Panc1 (cell line): ENCODE measurements around the gene SPATA21. TPM values are rescaled to one million over a fixed set of nuclear protein-coding genes. Genes with fewer than 3 reads are reported as not detected.

Experiments used
- ATAC-seq: fragments of 200-7000 bp; cut with Tn5 transposase; 2 replicates; pipeline ENCODE4 v1.9.1; 2020; ENCODE audit warnings: mild to moderate bottlenecking, moderate library complexity
- BruUV-seq: library from RNA; stranded (reverse); fragments of 400-500 nt; replicated peaks from 2 replicates; lab custom pipeline; 2021; lab: Mats Ljungman, UMichigan
- CTCF ChIA-PET: fragments of 300-600 bp; sonication (Branson Sonifier 250); formaldehyde crosslinking; loops from one replicate; lab custom pipeline; 2022; ENCODE audit warnings: antibody characterized with exemption; lab: Charles Lee
- POLR2A ChIA-PET: fragments of 300-600 bp; sonication (Branson Sonifier 250); formaldehyde crosslinking; loops from one replicate; lab custom pipeline; 2022; ENCODE audit warnings: antibody characterized with exemption; lab: Charles Lee
- DNase-seq: peaks from one replicate; pipeline ENCODE4 v3.0.0-alpha.2; 2010; ENCODE audit warnings: low read depth, low spot score
- H3K27ac ChIP-seq: 2 replicates; pipeline ENCODE4 v1.5.1; 2011; ENCODE audit warnings: mild to moderate bottlenecking, low read length, inconsistent platforms
- H3K27me3 ChIP-seq: fragments of 200-500 bp; sonication (Bioruptor generic); 2 replicates; pipeline ENCODE4 v1.6.0; 2014; ENCODE audit warnings: low read length, inconsistent platforms; ENCODE audit not compliant: control insufficient read depth, insufficient read depth
- H3K36me3 ChIP-seq: fragments of 200-500 bp; sonication (Bioruptor generic); 2 replicates; pipeline ENCODE4 v1.5.1; 2014; ENCODE audit warnings: inconsistent platforms, mild to moderate bottlenecking, low read length, moderate library complexity; ENCODE audit not compliant: control insufficient read depth, insufficient read depth
- H3K4me1 ChIP-seq: 2 replicates; pipeline ENCODE4 v1.5.1; 2011; ENCODE audit warnings: inconsistent platforms, mild to moderate bottlenecking, low read length, moderate library complexity; ENCODE audit not compliant: control insufficient read depth, insufficient read depth
- H3K4me3 ChIP-seq, 2 experiments: 2 replicates each; pipeline ENCODE4 v1.5.1; 2011 to 2012; ENCODE audit warnings: low read depth in 2 of 2, low read length in 2 of 2, mild to moderate bottlenecking in 2 of 2, inconsistent platforms in 1 of 2, moderate library complexity in 1 of 2
- H3K9me3 ChIP-seq: fragments of 200-500 bp; sonication (Bioruptor generic); 2 replicates; pipeline ENCODE4 v1.5.1; 2014; ENCODE audit warnings: low read depth, mild to moderate bottlenecking, inconsistent platforms, low read length, moderate library complexity; ENCODE audit not compliant: control insufficient read depth, insufficient read depth
- POLR2AphosphoS5 ChIP-seq: IDR thresholded peaks from 2 replicates; pipeline ENCODE4 v1.6.1; 2012; ENCODE audit warnings: mild to moderate bottlenecking, low read depth, low read length, moderate library complexity
- SIN3A ChIP-seq: IDR thresholded peaks from 2 replicates; pipeline ENCODE4 v1.6.1; 2012; ENCODE audit warnings: low read depth, mild to moderate bottlenecking, low read length, moderate library complexity, borderline replicate concordance; ENCODE audit not compliant: insufficient read depth
- TCF7L2 ChIP-seq: IDR thresholded peaks from 2 replicates; pipeline ENCODE4 v1.6.1; 2011; ENCODE audit warnings: mild to moderate bottlenecking, low read depth, low read length, inconsistent platforms
- in situ Hi-C: cut with HindIII; loops from 2 replicates; pipeline ENCODE4 v1.10.0; 2016; ENCODE audit warnings: low sequenced_read_pairs, low pct_unique_long_range_greater_than_20kb
- intact Hi-C: fragments of 100-400 bp; cut with micrococcal nuclease; formaldehyde crosslinking; loops from one replicate; pipeline ENCODE4 v1.10.0; 2022; ENCODE audit not compliant: unreplicated experiment
- total RNA-seq: library from RNA; stranded (reverse); gene quantifications from one replicate; pipeline ENCODE4 v1.2.1, GENCODE V29; 2021; ENCODE audit not compliant: unreplicated experiment
- TF ChIP-seq, protein P1 (sequence below): fragments of 450-650 bp; IDR thresholded peaks from 2 replicates; pipeline ENCODE4 v1.5.1; 2017; ENCODE audit warnings: mild to moderate bottlenecking
- TF ChIP-seq, protein P2 (sequence below), 2 experiments: IDR thresholded peaks; 2 replicates each; pipeline ENCODE4 v1.6.1; 2011 to 2012; ENCODE audit warnings: low read depth in 2 of 2, control low read depth in 1 of 2, low read length in 1 of 2, mild to moderate bottlenecking in 1 of 2, moderate library complexity in 1 of 2; ENCODE audit not compliant: insufficient read depth in 1 of 2

The SPATA21 gene
- total RNA-seq, 1 experiment from 2014 or later = not detected

DNA sequence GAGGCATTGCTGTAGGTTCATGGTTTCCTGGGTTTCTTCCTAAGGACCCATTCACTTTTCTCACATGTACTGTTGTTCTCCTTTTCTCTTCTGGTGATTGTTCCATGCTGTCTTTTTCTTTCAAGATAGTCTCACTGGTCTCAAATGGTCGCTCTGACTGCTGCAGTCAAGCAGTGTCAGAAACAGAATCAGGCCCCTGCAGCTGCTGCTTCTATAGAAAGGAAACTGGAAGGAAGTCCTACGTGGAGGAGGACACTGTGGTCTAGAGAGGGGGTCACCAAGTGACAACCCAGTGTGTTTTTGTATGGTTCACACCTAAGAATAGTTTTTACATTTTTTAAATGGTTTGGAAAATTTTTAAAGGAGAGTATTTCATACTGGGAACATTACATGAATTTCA, 5.7 kb upstream of the SPATA21 start:
- H3K27me3 ChIP-seq = no peaks in the 10 kb centered on the region
- CTCF ChIA-PET = no interaction called here

DNA sequence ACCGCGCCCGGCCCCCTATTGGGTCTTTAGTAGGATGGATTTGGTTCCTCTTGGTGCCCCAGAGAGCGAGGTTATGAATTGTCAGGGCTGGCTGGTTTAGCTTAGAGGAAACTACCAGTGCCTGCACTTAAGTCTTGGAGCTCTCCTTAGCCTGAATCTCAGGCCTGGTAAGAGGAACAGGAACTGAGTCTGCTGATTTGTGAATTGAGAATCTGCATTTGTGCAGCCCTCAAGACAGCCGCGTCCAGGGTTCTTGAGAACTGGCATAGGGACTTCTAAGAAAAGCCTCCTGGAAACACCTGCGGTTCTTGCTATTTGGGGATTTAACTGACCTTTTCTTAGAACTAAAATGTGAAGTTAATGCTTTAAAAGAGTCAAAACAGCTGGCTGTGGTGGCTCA, 5.0 kb upstream of the SPATA21 start:
- no peak for ATAC-seq
- no peaks in the 10 kb centered on the region for H3K27me3 ChIP-seq
- H3K9me3 ChIP-seq = no peaks in the 10 kb centered on the region
- ChIA-PET POLR2A (no interaction called here), CTCF (no interaction called here)
- intact Hi-C loops (no loop called here), in situ Hi-C loops (no loop called here)
- H3K4me1 ChIP-seq = no peaks in the 10 kb centered on the region
- H3K36me3 ChIP-seq = no peaks in the 10 kb centered on the region; the same call in none of the 2 replicates
- no peak overlapping the region for H3K27ac ChIP-seq
- H3K4me3 ChIP-seq = no peak overlapping the region
- TF ChIP-seq, protein P1, sequence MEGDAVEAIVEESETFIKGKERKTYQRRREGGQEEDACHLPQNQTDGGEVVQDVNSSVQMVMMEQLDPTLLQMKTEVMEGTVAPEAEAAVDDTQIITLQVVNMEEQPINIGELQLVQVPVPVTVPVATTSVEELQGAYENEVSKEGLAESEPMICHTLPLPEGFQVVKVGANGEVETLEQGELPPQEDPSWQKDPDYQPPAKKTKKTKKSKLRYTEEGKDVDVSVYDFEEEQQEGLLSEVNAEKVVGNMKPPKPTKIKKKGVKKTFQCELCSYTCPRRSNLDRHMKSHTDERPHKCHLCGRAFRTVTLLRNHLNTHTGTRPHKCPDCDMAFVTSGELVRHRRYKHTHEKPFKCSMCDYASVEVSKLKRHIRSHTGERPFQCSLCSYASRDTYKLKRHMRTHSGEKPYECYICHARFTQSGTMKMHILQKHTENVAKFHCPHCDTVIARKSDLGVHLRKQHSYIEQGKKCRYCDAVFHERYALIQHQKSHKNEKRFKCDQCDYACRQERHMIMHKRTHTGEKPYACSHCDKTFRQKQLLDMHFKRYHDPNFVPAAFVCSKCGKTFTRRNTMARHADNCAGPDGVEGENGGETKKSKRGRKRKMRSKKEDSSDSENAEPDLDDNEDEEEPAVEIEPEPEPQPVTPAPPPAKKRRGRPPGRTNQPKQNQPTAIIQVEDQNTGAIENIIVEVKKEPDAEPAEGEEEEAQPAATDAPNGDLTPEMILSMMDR = no peak
- no peak for TF ChIP-seq TCF7L2
- TF ChIP-seq, protein P2, sequence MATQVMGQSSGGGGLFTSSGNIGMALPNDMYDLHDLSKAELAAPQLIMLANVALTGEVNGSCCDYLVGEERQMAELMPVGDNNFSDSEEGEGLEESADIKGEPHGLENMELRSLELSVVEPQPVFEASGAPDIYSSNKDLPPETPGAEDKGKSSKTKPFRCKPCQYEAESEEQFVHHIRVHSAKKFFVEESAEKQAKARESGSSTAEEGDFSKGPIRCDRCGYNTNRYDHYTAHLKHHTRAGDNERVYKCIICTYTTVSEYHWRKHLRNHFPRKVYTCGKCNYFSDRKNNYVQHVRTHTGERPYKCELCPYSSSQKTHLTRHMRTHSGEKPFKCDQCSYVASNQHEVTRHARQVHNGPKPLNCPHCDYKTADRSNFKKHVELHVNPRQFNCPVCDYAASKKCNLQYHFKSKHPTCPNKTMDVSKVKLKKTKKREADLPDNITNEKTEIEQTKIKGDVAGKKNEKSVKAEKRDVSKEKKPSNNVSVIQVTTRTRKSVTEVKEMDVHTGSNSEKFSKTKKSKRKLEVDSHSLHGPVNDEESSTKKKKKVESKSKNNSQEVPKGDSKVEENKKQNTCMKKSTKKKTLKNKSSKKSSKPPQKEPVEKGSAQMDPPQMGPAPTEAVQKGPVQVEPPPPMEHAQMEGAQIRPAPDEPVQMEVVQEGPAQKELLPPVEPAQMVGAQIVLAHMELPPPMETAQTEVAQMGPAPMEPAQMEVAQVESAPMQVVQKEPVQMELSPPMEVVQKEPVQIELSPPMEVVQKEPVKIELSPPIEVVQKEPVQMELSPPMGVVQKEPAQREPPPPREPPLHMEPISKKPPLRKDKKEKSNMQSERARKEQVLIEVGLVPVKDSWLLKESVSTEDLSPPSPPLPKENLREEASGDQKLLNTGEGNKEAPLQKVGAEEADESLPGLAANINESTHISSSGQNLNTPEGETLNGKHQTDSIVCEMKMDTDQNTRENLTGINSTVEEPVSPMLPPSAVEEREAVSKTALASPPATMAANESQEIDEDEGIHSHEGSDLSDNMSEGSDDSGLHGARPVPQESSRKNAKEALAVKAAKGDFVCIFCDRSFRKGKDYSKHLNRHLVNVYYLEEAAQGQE (IDR thresholded peaks at IDR 0.05; ENCODE audit: insufficient read depth in 1 of 2, low read depth in 2 of 2, low read length in 1 of 2) = no peak
- TF ChIP-seq SIN3A = no peak
- no peak for TF ChIP-seq POLR2AphosphoS5
- no TSS peak for BruUV-seq
- DNase-seq = no peak

More for the DNA sequence above, 5.7 kb upstream of the SPATA21 start:
- TF ChIP-seq, protein P1 = no peak
- no peak for TF ChIP-seq SIN3A
- TF ChIP-seq, protein P2 (IDR thresholded peaks at IDR 0.05; ENCODE audit: insufficient read depth in 1 of 2, low read depth in 2 of 2, low read length in 1 of 2) = no peak
- TF ChIP-seq POLR2AphosphoS5 = no peak
- no peak for TF ChIP-seq TCF7L2
- H3K4me3 ChIP-seq = no peak overlapping the region
- no peak for DNase-seq
- BruUV-seq = no TSS peak
- ATAC-seq = no peak
- no peaks in the 10 kb centered on the region for H3K9me3 ChIP-seq
- intact Hi-C loops = no loop called here
- POLR2A ChIA-PET = no interaction called here
- no peaks in the 10 kb centered on the region for H3K4me1 ChIP-seq
- in situ Hi-C loops = no loop called here
- H3K27ac ChIP-seq = no peak overlapping the region
- H3K36me3 ChIP-seq = peaks cover under 1% of the 10 kb centered on the region
